ENCODE measurements around the gene SYT15B. TPM values are rescaled to one million over a fixed set of nuclear protein-coding genes. Genes with fewer than 3 reads are reported as not detected.
"Not testable (repeated sequence)": the region's sequence is repeated elsewhere in the genome, so short reads cannot be mapped to it uniquely, and the experiment has no call there.

The SYT15B gene
- total RNA-seq, 2 donors from 2014 or later = 8.3 to 8.9 TPM

DNA sequence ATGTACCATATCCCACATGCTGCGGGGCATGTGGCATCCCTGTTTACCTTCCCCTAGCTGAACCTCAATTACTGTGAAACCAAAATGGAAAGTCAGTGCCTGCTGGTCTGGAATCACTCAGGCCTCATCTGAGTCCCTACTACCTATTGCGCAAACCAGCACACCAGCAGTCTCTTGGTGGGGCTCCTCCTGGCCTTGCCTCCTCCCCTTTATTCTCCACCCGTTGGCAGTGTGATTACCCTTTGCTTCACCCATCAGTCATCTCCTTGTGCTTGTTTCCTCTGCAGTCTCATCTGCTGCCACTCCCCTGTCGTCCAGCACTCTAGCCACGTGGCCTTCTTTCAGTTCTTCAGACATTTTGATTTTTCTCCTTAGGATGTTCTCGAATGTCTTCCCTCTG, 39.3 kb downstream of the SYT15B start:
- intact Hi-C loops (cut with DNase I); H3K27ac ChIP-seq; H3K9me3 ChIP-seq; H3K36me3 ChIP-seq (replicated peaks in 1 of 2; ENCODE audit: insufficient read depth in 1 of 2, low read depth in 2 of 2); H3K27me3 ChIP-seq; DNase-seq; ATAC-seq; H3K4me1 ChIP-seq; H3K4me3 ChIP-seq: not testable (repeated sequence)
- 73% methylated on average over 4 of the region's 6 CpGs; no CpG with 5 or more reads in 1 of the 2 donors for WGBS, 2 donors

- H3K4me3 ChIP-seq; H3K9me3 ChIP-seq; H3K36me3 ChIP-seq (replicated peaks in 1 of 2; ENCODE audit: insufficient read depth in 1 of 2, low read depth in 2 of 2); H3K4me1 ChIP-seq; ATAC-seq; DNase-seq; intact Hi-C loops (cut with DNase I); H3K27ac ChIP-seq; H3K27me3 ChIP-seq: not testable (repeated sequence)
- 100% methylated on average over 2 of the region's 3 CpGs; no CpG with 5 or more reads in 1 of the 2 donors for WGBS, 2 donors
These were observed 40.0 kb downstream of the SYT15B start for GRCh38 chr10:47723362-47723761.

GRCh38 chr10:47717011-47717769, 46.2 kb downstream of the SYT15B start:
- DNase-seq; H3K27me3 ChIP-seq; intact Hi-C loops (cut with DNase I); ATAC-seq; H3K4me1 ChIP-seq; H3K4me3 ChIP-seq; H3K36me3 ChIP-seq (replicated peaks in 1 of 2; ENCODE audit: insufficient read depth in 1 of 2, low read depth in 2 of 2); H3K9me3 ChIP-seq; H3K27ac ChIP-seq: not testable (repeated sequence)
- no CpG with 5 or more reads among the region's 8 CpGs for WGBS, 2 donors

Other genes with a start within 250 kb of the SYT15B start
- 10 to 100 TPM in 1 of 2 donors, 1 to 10 TPM in 1; 3.3 to 19.7 TPM for gene AGAP9, start 240.0 kb downstream of the SYT15B start, total RNA-seq
- not detected for gene NPY4R2, start 155.1 kb upstream of the SYT15B start, total RNA-seq
- gene FAM25C, start 236.2 kb upstream of the SYT15B start, total RNA-seq = not detected